PFSK-1 (cell line): ENCODE measurements around the gene HELZ.

Source experiments
- FOXP2 ChIP-seq: optimal IDR thresholded peaks from 2 replicates; pipeline ENCODE3; 2011; ENCODE audit warnings: borderline replicate concordance, control low read depth, inconsistent platforms; ENCODE audit not compliant: insufficient read depth; ENCODE audit errors: extremely low read length, extremely low read depth
- POLR2AphosphoS5 ChIP-seq: IDR thresholded peaks from 2 replicates; pipeline ENCODE4 v1.6.1; 2012; ENCODE audit warnings: low read depth, mild to moderate bottlenecking, control low read depth, low read length, moderate library complexity
- REST ChIP-seq, 2 experiments: IDR thresholded peaks; 2 replicates each; pipeline versions ENCODE4 v1.6.1 to v1.8.0; 2011 to 2012; ENCODE audit warnings: low read depth in 2 of 2, low read length in 2 of 2, control low read depth in 1 of 2, inconsistent platforms in 1 of 2, mild to moderate bottlenecking in 1 of 2, moderate library complexity in 1 of 2; ENCODE audit not compliant: insufficient read depth in 1 of 2
- SIN3A ChIP-seq: IDR thresholded peaks from 2 replicates; pipeline ENCODE4 v1.6.1; 2012; ENCODE audit warnings: mild to moderate bottlenecking, low read length, moderate library complexity, borderline replicate concordance; ENCODE audit not compliant: insufficient read depth
- TAF1 ChIP-seq: IDR thresholded peaks from 2 replicates; pipeline ENCODE4 v1.6.1; 2012; ENCODE audit warnings: low read length, control low read depth, borderline replicate concordance; ENCODE audit not compliant: insufficient read depth

Gene HELZ

GRCh38 chr17:67055811-67056745, 188.9 kb downstream of the HELZ start:
- TF ChIP-seq SIN3A (no peak), POLR2AphosphoS5 (no peak), TAF1 (no peak), FOXP2 (no peak), REST (IDR thresholded peaks at IDR 0.05; ENCODE audit: insufficient read depth in 1 of 2, low read depth in 2 of 2, low read length in 2 of 2) (no peak)

GRCh38 chr17:67055041-67055443, 190.0 kb downstream of the HELZ start:
- TF ChIP-seq REST (IDR thresholded peaks at IDR 0.05; ENCODE audit: insufficient read depth in 1 of 2, low read depth in 2 of 2, low read length in 2 of 2) (no peak), SIN3A (no peak), POLR2AphosphoS5 (no peak), TAF1 (no peak), FOXP2 (no peak)

GRCh38 chr17:67054608-67055007, 190.4 kb downstream of the HELZ start:
- TF ChIP-seq FOXP2: no peak
- TF ChIP-seq SIN3A: no peak
- no peak for TF ChIP-seq REST (IDR thresholded peaks at IDR 0.05; ENCODE audit: insufficient read depth in 1 of 2, low read depth in 2 of 2, low read length in 2 of 2)
- no peak for TF ChIP-seq POLR2AphosphoS5
- no peak for TF ChIP-seq TAF1

- TF ChIP-seq FOXP2 (no peak), POLR2AphosphoS5 (no peak), TAF1 (no peak), REST (IDR thresholded peaks at IDR 0.05; ENCODE audit: insufficient read depth in 1 of 2, low read depth in 2 of 2, low read length in 2 of 2) (no peak), SIN3A (no peak)
Measured at GRCh38 chr17:67054011-67054591, 190.9 kb downstream of the HELZ start.
